GM18909 (cell line): Measurements from ENCODE around the gene VPS52.

Experiments
- ATAC-seq: cut with Tn5 transposase; IDR thresholded peaks from one replicate; pipeline ENCODE4 v1.9.1; 2021; ENCODE audit warnings: mild to moderate bottlenecking; ENCODE audit not compliant: unreplicated experiment, poor library complexity

The VPS52 gene

DNA sequence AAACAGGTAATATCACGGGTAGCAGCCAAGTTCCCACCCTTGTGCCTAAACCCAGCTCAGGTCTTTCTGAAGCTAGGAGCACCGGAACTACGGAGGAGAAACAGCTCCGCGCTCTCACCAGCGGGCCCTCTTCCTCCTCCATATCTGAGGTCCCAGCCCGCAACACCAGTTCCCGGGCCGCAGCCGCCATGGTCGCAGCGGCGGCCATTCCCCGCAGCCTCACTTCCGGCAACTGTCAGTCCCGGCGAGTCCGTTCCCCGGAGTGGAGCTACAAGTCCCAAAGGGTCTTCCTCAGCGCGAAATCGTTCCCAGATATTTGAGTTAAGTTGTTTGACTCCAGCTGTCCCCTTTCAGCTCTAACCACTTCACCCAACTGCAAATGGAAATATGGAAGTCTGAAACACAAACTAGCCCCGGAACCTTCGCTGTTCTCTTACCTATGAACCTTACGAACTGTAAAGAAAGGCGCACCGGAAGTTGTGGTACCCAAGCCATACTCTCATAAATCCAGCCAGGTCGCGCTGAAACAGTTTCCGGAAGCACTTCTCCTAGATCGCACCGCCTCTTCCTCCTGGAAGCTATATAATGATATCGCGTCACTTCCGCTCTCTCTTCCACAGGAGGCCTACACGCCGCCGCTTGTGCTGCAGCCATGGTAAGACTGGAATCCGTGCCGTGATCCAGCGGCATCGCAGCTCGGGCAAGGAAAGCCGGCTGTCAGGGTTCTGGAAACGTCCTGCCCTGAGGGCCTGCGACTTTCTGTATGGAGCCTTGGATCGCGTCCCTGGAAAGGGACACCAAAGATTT is at the start of gene VPS52, which contains the start of gene RPS18:
VPS52 (minus strand) TSS at position 409 of the 807 bp plus-strand sequence; CDS start at position 208, 201 bp downstream.
RPS18 (plus strand) TSS at position 608 of the 807 bp plus-strand sequence; CDS start at position 653, 45 bp downstream.
- peak; percentile 83 for ATAC-seq

DNA sequence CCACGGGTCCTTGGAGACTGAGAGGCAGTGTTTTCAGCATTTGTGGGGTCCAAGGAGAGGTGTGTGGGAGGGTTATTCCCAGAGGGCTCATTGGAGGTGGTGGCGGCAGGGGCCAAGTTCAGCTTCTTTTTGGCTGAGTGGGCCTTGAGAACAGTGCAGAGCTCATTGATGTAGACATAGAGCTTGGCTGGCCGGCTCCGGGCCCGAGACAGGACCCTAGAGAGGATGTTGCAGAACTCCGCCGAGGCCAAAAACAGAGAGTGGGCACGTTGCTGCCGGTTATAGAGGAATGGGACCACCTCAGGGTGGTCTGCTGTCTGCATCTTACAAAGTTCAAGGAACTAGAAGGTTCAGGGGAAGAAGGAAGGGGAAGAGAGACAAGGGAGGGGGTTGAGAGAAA is 49.6 kb upstream of the VPS52 start:
- no peak for ATAC-seq

GRCh38 chr6:33320315-33321181 is 48.9 kb upstream of the VPS52 start:
- no peak for ATAC-seq

GRCh38 chr6:33319939-33320314 is 48.3 kb upstream of the VPS52 start:
- no peak for ATAC-seq

DNA sequence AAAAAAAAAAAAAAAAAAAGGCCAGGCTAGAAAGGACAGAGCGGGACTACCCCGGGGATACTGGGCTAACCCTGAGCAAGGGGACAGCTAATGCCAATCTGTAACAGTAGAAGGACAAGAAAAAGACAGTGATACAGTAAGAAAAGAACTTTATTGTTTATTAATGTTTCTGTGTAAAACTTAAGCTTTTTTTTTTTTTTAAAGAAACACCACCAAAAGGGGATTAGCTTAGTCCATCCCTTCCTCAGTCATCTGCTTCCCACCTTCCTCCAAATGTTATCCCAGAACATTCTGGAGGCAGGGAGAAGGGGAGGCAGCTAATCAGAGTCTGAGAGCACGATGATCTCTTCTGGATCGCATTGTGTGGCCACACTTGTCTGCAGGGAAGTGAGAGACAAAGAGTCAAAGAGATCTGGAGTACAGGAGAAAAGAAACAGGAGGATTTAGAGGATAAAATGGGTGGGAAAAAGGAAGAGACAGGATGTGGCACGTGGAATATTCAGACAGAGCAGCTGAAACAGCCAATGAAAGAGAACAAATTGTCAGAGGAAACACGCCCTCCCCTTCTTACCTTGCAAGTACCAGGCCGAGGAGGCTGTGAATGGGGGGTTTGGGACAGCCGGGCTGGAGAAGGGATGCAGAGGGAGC is 46.9 kb upstream of the VPS52 start:
- no peak for ATAC-seq

DNA sequence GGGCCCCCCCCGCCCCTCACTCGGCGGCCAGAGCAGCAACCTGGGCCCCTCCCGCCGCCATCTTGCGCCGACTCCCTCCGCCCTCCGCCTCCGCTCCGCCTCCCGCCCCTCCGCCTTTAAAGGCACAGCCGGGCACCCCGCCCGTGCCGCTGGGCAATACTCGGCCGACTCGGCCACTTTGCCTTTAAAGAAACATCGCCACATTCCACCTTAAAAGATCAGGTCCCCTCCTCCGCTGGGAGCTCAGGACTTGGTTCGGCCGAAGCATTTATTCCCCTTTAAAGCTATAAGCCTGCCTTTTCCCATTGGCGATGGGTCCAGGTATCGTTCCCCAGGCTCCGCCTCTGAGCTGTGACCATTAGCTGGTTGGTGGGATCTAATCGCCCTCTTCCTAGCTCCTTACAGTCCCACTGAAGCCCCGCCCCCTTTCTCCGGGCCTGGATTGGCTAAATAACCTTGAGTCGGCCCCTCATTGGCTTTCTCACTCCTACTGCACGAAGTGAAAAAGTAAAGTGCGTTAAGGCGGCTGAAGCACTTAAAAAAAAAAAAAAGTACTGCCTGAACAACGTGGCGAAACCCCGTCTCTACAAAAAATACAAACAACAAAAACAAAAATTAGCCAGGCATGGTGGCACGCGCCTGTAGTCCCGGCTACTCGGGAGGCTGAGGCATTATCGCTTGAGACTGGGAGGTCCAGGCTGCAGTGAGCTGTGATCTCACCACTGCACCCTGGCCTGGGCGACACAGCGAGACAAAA is 46.2 kb upstream of the VPS52 start, which contains the start of gene ZBTB22:
ZBTB22 (minus strand) TSS at position 76 of the 757 bp plus-strand sequence. CDS start 828 bp downstream, outside the sequence.
- ATAC-seq = peak; percentile 55

DNA sequence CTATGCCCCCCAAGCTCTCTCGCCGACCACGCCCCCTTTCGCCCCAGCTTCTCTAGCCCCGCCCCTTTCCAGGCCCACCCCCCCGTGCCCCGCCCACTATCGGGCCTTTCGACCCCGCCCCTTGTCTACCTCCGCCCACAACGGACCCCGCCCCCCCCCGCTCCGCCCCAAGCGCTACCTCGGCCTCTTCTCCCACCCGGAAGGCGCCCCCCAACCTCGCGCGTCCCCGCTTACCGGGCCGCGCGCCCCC is 45.7 kb upstream of the VPS52 start:
- no peak for ATAC-seq

DNA sequence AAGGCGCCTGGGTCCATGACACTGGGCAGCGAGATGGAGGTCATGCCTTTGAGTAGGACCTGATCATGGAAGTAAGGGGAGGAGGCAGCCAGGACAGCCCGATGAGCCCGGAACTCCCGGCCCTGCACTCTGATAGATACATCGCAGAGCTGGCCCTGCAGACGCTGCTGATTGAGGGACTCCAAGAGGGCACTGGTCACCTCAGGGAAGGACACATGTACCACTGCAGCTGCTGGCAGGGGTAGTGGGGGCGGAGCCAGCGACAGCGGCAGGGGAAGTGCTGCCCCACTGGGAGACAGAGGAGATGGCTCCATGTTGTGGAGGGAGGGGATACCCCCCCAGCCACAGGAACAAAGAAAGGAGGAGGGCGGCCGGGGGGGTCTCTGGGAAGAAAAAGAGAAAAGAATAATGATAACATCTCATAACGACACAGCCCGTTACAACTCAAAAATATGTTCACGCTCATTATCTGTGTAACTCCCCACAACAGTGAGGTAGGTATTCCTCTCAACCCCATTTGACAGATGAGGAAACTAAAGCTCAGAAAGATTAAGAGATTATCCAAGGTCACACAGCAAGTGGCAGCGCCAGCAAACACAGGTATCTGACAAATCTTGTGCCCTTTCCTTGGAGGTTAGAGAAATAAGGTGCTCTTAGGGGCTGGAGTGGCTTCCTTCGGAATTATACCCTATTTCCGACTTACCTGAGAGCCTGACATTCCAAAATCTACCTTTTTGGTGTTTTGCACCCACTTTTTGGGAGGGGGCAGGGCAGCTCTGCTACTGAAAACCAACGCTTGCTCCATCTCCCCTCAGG is 45.1 kb upstream of the VPS52 start:
- no peak for ATAC-seq

DNA sequence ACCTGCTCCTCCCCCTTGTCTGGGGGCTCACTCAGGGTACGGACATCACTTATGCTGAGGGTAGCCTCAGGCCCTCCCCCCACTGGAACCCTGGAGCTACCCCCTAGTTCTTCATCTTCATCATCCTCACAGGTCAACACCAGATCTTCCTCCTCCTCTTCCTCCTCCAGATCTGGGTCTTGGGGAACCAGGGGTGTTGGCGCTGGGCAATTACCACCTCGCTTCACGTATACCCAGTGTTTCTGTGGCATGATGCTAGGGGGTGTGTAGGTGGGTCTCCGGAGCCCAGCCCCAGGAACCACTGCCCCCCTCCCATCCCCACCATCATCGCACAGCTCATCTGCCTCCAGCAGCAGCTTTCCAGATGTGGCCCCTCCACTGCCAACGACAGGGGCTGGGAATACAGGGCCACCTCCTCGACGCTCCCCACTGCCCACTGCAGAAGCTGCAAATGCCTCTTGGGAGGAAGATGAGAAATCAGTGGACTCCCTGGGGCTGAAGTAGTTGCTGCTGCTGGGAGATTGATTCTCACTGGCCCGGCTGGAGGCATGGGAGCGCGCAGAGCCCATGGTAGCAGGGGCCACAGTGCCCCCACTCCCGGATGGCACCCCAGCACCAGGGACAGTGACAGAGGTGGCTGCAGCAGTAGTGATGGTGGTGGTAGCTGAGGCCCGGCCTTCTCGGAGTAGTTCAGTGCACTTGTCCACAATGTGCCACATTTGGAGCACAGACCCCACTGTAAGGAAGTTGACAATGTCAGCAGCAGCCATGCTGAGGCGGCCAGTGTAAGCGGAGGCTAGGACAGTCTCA is 44.3 kb upstream of the VPS52 start:
- ATAC-seq = no peak

DNA sequence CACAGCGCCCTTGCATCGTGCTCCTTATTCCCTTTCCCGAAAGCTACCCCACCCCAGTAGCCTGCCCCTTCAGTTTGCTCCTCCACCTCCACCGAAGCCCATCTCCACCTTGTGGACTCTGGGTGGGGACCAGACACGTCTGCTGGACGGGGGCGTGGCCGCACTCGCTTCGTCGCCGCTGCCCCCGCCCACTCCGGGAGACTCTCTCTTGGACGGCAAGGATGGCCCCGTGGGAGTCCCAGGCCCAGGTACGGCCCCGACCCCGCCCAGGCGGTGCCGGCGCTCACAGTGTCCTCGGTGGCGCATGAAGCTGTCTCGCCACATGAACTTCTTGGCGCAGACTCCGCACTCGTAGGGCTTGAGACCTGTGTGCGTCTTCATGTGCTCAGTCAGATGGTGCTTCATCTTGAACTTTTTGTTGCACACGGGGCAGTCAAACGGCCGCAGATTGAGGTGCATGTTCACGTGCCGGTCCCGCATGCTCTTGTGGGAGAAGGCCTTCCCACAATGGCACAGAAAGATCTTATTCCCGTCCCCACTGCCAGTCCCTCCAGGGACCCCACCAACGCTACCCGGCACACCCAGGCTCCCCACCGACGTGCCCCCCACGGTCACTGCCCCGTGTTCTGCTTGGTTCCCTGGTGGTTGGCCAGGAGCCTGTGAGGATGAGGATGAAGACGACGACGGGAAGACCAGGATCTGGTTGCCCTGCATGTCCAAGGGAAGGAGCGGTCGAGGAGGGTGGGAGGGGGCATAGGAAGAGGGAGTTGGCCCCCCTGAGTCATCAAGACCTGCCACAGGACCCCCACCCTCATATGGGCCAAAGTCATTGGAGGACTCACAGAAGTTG is 43.5 kb upstream of the VPS52 start:
- ATAC-seq = no peak

GRCh38 chr6:33314515-33314942 is 42.9 kb upstream of the VPS52 start:
- ATAC-seq = no peak

DNA sequence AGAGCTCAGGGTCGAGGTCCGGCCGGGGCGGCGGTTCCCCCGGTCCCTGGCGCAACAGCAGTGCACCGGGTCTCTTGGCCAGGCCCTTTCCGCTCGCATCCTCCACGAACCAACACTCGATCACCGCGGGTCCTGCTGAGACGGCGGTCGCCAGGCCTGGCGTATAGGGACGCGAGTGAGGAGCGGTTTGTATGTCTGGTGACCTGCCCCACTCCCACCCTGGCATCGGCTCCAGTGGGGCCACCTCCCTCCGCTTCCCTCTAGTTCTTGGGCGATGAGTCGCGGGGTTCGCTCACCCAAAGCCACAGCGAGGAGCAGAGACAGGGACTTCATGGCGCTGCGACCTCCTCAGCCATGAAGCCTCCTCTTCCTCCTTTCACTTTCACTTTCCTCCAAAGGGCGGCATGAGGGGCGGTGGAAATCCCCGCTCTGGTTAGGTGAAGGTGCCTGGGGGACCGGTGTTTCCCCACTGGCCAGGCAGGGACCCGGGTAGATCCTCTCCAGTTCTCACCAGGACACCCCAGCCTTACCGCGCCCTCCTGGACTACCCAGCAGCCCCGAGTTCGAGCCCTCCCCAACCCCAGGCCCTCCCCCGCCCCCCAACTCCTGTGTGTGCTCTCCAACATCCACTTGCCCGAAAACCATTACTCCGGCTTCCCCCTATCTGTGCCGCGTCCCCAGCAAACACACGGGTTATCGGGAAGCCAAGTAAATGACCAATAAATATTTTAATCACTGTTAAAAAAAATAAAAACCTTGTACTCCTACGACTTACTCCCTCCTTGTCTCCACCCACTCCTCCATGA is 42.2 kb upstream of the VPS52 start, which contains the start of gene TAPBP:
TAPBP (minus strand) TSS at position 370 of the 806 bp plus-strand sequence; CDS start at position 333, 37 bp downstream.
- peak; percentile 41 for ATAC-seq

GRCh38 chr6:33313105-33313708 is 41.5 kb upstream of the VPS52 start:
- ATAC-seq = no peak

GRCh38 chr6:33312361-33313104 is 40.9 kb upstream of the VPS52 start:
- ATAC-seq = no peak

DNA sequence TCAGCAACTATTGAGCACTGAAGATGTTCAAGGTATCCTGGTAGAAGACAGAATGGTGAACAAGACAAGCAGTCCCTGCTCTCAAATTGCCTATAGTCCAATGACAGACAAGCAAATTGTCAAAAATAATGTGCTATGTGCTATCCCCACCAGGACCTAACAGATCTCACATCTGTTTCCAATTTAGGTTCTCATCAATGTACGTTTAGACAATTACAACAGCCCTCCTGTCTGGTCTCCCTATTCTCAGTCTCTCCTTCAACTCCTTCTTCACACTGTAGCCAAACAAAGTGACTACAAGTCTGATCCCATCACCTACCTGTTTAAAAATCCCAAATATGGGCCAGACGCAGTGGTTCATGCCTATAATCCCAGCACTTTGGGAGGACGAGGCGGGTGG is 34.7 kb upstream of the VPS52 start:
- no peak for ATAC-seq

DNA sequence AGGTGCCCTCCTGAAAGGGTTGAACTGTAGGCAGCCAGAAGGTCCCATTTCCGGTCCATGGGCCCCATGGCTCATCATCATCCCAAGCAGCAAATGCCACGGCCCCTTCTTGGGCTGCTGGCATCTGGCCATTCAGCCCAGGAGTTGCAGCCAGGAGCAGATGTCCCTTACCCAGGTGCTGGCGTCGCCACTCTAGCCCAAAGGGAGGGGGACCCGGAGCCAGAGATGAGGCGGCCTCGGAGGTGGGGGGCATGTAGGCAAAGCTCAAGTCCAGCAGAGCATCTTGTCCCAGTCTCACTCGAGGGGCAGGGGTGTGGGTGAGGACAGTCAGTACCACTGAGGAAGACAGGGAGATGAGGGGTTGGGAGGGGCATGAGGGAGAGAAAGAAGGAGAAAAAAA is 33.4 kb upstream of the VPS52 start:
- ATAC-seq = no peak
